Tibial nerve (tissue), 4 donors: Measurements from ENCODE around the gene ZNF527.

Experiments
- EP300 ChIP-seq, 2 donors: sonication (generic); formaldehyde crosslinking; IDR thresholded peaks; one replicate each; pipeline ENCODE4 v1.6.1; 2017; ENCODE audit warnings: antibody characterized with exemption in 2 of 2, mild to moderate bottlenecking in 1 of 2
- POLR2A ChIP-seq, 2 donors: fragments of 450-650 bp; IDR thresholded peaks; one replicate each; pipeline ENCODE4 v1.6.1; 2017; ENCODE audit warnings: antibody characterized with exemption in 2 of 2, mild to moderate bottlenecking in 2 of 2, moderate library complexity in 2 of 2
- TF ChIP-seq, protein P1 (sequence below), 5 experiments: fragments of 200-600 bp in 3 of 5; fragments of 450-650 bp in 2 of 5; sonication (generic) in 3 of 5; IDR thresholded peaks; one replicate each; pipeline ENCODE4 v1.5.1; 2016 to 2019; ENCODE audit warnings: antibody characterized with exemption in 5 of 5, mild to moderate bottlenecking in 3 of 5, moderate library complexity in 2 of 5

DNA sequence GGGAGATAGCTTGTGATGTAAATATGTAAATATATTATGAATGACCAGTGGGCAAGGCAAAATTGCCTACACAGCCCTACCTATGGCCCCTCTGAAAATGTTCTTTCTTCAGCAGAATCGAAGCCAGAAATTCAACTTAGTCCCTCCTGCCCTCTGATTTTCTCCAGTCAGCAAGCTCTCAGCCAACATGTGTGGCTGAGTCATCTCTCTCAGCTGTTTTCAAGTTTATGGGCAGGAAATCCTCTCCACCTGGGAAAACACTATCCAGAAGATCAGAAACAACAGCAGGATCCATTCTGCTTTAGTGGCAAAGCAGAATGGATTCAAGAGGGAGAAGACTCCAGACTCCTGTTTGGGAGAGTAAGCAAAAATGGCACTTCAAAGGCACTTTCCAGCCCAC is 8.9 kb upstream of the ZNF527 start:
- TF ChIP-seq POLR2A (IDR thresholded peaks at IDR 0.05) (no peak), EP300 (IDR thresholded peaks at IDR 0.05) (no peak)
- TF ChIP-seq, protein P1, sequence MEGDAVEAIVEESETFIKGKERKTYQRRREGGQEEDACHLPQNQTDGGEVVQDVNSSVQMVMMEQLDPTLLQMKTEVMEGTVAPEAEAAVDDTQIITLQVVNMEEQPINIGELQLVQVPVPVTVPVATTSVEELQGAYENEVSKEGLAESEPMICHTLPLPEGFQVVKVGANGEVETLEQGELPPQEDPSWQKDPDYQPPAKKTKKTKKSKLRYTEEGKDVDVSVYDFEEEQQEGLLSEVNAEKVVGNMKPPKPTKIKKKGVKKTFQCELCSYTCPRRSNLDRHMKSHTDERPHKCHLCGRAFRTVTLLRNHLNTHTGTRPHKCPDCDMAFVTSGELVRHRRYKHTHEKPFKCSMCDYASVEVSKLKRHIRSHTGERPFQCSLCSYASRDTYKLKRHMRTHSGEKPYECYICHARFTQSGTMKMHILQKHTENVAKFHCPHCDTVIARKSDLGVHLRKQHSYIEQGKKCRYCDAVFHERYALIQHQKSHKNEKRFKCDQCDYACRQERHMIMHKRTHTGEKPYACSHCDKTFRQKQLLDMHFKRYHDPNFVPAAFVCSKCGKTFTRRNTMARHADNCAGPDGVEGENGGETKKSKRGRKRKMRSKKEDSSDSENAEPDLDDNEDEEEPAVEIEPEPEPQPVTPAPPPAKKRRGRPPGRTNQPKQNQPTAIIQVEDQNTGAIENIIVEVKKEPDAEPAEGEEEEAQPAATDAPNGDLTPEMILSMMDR (IDR thresholded peaks at IDR 0.05), result no peak
